SH-SY5Y (cell line): ENCODE measurements around the gene CR2.

Experiments
- GATA2 ChIP-seq: IDR thresholded peaks from 2 replicates; pipeline ENCODE4 v1.6.1; 2011; ENCODE audit warnings: mild to moderate bottlenecking, low read depth, low read length
- GATA3 ChIP-seq: IDR thresholded peaks from 2 replicates; pipeline ENCODE4 v1.6.1; 2011; ENCODE audit warnings: low read depth, mild to moderate bottlenecking, low read length, moderate library complexity

DNA sequence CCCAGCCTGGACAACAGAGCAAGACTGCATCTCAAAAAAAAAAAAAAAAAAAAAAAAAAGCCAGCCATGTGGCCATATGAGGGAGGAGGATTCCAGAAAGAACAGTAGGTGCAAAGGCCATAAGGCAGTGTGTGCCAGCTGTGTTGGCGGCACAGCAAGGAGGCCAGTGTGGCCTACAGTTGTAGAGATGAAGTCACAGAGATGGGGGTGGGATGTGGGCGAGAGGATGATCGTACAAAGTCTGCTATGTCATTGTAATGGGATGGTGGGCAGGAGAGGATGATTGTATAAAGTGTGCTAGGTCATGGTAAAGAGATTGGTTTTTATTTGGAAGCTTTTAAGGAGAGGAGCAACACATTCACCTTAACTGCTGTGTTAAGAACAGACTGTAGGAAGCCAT, 32.1 kb downstream of the CR2 start:
- no peak for TF ChIP-seq GATA2
- no peak for TF ChIP-seq GATA3
